Measurements from ENCODE around the gene KRTAP4-3.

KRTAP4-3 gene

GRCh38 chr17:41177727-41178271 is 9.8 kb upstream of the KRTAP4-3 start, which contains the start of gene KRTAP4-2:
KRTAP4-2 (minus strand) TSS chr17:41178221; CDS start chr17:41178164, 57 bp downstream.
- Histone ChIP-seq H3K4me3 (ENCODE audit: low read length, poor library complexity, severe bottlenecking) (no peak within 1 kb of the TSS), H3K4me2 (ENCODE audit: low read depth, low read length, poor library complexity, severe bottlenecking) (no peak within 1 kb of the TSS), H3K79me2 (ENCODE audit: insufficient read depth, low read length) (no peaks in the 10 kb centered on the region), H3K9me2 (replicated peaks; ENCODE audit: low read depth, low read length) (no peaks in the 10 kb centered on the region), H2AFZ (ENCODE audit: low read length) (no peak within 1 kb of the TSS; the same call in 1 of the 2 replicates), H3K36me3 (ENCODE audit: insufficient read depth, low read length) (no peaks in the 10 kb centered on the region), H3K9ac (ENCODE audit: low read depth, low read length, poor library complexity, severe bottlenecking) (no peak within 1 kb of the TSS), H3K9me3 (ENCODE audit: insufficient read depth, low read depth, low read length) (no peaks in the 10 kb centered on the region), H3F3A (ENCODE audit: low read depth) (no peaks in the 10 kb centered on the region), H4K20me1 (ENCODE audit: insufficient read depth, low read length, poor library complexity, severe bottlenecking) (no peaks in the 10 kb centered on the region), H3K4me1 (ENCODE audit: insufficient read depth, low read length, poor library complexity, severe bottlenecking) (no peaks in the 10 kb centered on the region), H3K27me3 (ENCODE audit: insufficient read depth, low read length, poor library complexity, severe bottlenecking) (no peaks in the 10 kb centered on the region)
- TF ChIP-seq CTCF (conservative IDR thresholded peaks at IDR 0.05; ENCODE audit: low read length) (no peak), EZH2phosphoT487 (IDR thresholded peaks at IDR 0.05; ENCODE audit: borderline replicate concordance) (no peak)

GRCh38 chr17:41176744-41177387 is 8.8 kb upstream of the KRTAP4-3 start:
- Histone ChIP-seq H3K9me2 (replicated peaks; ENCODE audit: low read depth, low read length) (no peaks in the 10 kb centered on the region), H3K9ac (ENCODE audit: low read depth, low read length, poor library complexity, severe bottlenecking) (no peak overlapping the region), H3F3A (ENCODE audit: low read depth) (no peaks in the 10 kb centered on the region), H3K36me3 (ENCODE audit: insufficient read depth, low read length) (no peaks in the 10 kb centered on the region), H4K20me1 (ENCODE audit: insufficient read depth, low read length, poor library complexity, severe bottlenecking) (no peaks in the 10 kb centered on the region), H3K4me2 (ENCODE audit: low read depth, low read length, poor library complexity, severe bottlenecking) (no peak overlapping the region), H3K27me3 (ENCODE audit: insufficient read depth, low read length, poor library complexity, severe bottlenecking) (no peaks in the 10 kb centered on the region), H3K79me2 (ENCODE audit: insufficient read depth, low read length) (no peaks in the 10 kb centered on the region), H3K4me3 (ENCODE audit: low read length, poor library complexity, severe bottlenecking) (no peak overlapping the region), H2AFZ (ENCODE audit: low read length) (no peak overlapping the region), H3K4me1 (ENCODE audit: insufficient read depth, low read length, poor library complexity, severe bottlenecking) (no peaks in the 10 kb centered on the region), H3K9me3 (ENCODE audit: insufficient read depth, low read depth, low read length) (no peaks in the 10 kb centered on the region)
- TF ChIP-seq EZH2phosphoT487 (IDR thresholded peaks at IDR 0.05; ENCODE audit: borderline replicate concordance) (no peak), CTCF (conservative IDR thresholded peaks at IDR 0.05; ENCODE audit: low read length) (no peak)

- Histone ChIP-seq H3K9me3 (ENCODE audit: insufficient read depth, low read depth, low read length) (no peaks in the 10 kb centered on the region), H3K27me3 (ENCODE audit: insufficient read depth, low read length, poor library complexity, severe bottlenecking) (no peaks in the 10 kb centered on the region)
Observed at GRCh38 chr17:41171886-41172285, 3.9 kb upstream of the KRTAP4-3 start.

More at GRCh38 chr17:41171886-41172285, 3.9 kb upstream of the KRTAP4-3 start:
- Histone ChIP-seq H3K4me1 (ENCODE audit: insufficient read depth, low read length, poor library complexity, severe bottlenecking) (no peaks in the 10 kb centered on the region), H2AFZ (ENCODE audit: low read length) (no peak overlapping the region), H3K9ac (ENCODE audit: low read depth, low read length, poor library complexity, severe bottlenecking) (no peak overlapping the region), H3F3A (ENCODE audit: low read depth) (no peaks in the 10 kb centered on the region), H4K20me1 (ENCODE audit: insufficient read depth, low read length, poor library complexity, severe bottlenecking) (no peaks in the 10 kb centered on the region), H3K36me3 (ENCODE audit: insufficient read depth, low read length) (no peaks in the 10 kb centered on the region), H3K9me2 (replicated peaks; ENCODE audit: low read depth, low read length) (no peaks in the 10 kb centered on the region), H3K79me2 (ENCODE audit: insufficient read depth, low read length) (no peaks in the 10 kb centered on the region), H3K4me3 (ENCODE audit: low read length, poor library complexity, severe bottlenecking) (no peak overlapping the region), H3K4me2 (ENCODE audit: low read depth, low read length, poor library complexity, severe bottlenecking) (no peak overlapping the region)
- TF ChIP-seq CTCF (conservative IDR thresholded peaks at IDR 0.05; ENCODE audit: low read length) (no peak), EZH2phosphoT487 (IDR thresholded peaks at IDR 0.05; ENCODE audit: borderline replicate concordance) (no peak)

All from Loucy (cell line).